NT2/D1 (cell line): ENCODE results near the gene CHRNA9.

ENCODE experiments used
- SUZ12 ChIP-seq: IDR thresholded peaks from 2 replicates; pipeline ENCODE4 v1.6.1; 2011; ENCODE audit not compliant: insufficient read length, insufficient read depth; ENCODE audit errors: extremely low read depth
- YY1 ChIP-seq: IDR thresholded peaks from 2 replicates; pipeline ENCODE4 v1.6.1; 2011; ENCODE audit not compliant: insufficient read length, insufficient read depth
- ZNF274 ChIP-seq: IDR thresholded peaks from 2 replicates; pipeline ENCODE4 v1.6.1; 2011; ENCODE audit warnings: mild to moderate bottlenecking, low read depth, low read length

- TF ChIP-seq ZNF274 (no peak), YY1 (no peak), SUZ12 (no peak)
Measured at GRCh38 chr4:40395166-40395900, 60.2 kb downstream of the CHRNA9 start.
